G401.6 (cell line): ENCODE measurements around the gene DNM1L.
A peak's percentile ranks its signal among the peaks of the same experiment; 100 is the strongest.
"Not testable (repeated sequence)": the region's sequence is repeated elsewhere in the genome, so short reads cannot be mapped to it uniquely, and the experiment has no call there.

Experiments
- FAIRE-seq: peaks from 2 replicates; lab custom pipeline; 2012; peaks lifted over from hg19 to GRCh38; lab: Jason Lieb, UNC

The DNM1L gene

DNA sequence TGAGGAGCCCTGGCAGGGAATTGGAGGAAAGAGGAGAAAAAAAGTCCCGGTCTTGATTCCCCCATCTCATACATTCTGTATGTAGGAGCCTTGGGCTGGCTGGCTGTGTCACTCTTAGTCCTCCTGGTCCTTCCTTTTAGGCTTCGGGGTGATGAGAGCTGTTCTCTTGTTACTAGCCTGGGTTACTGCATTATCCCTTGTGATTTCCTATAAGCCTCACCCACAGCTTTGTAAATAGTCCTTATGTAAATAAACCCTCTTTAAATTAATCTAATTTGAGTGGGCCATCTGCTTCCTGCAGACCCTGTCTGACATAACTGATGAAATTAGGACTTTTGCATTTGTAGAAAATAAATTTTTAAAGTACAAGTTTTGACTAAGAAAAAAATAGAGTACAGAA, 19.2 kb downstream of the DNM1L start:
- FAIRE-seq, result no peak

DNA sequence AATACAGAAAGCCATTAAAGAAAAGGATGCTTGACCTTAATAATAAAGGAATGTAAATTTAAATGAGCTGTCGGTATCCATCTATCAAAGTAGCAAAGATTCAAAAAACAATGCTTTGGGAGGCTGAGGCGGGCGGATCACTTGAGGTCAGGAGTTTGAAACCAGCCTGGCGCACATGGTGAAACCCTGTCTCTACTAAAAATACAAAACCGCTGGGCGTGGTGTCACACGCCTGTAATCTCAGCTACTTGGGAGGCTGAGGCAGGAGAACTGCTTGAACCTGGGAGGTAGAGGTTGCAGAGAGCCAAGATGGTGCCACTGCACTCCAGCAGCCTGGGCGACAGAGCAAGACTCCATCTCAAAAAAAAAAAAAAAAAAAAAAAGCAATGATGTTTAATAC, 20.3 kb downstream of the DNM1L start:
- FAIRE-seq, result not testable (repeated sequence)

DNA sequence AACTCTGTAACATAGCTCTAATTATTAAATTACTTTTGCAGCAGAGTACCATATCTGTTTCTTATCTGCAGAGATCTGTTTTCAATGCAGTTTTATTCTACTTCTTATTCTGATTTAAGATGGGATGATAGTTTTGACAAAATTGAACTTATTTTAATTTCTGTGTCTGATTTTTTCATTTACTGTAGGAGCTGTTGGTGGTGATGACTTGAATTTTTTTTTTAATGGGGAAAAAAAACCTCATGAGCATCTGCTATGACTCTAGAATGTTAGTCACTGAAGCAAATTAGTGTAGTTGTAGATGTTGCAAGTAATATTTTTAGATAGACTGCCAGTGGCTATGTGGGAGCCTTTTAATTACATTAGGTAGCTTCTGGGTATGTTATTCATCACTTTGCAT, 23.4 kb downstream of the DNM1L start:
- no peak for FAIRE-seq

DNA sequence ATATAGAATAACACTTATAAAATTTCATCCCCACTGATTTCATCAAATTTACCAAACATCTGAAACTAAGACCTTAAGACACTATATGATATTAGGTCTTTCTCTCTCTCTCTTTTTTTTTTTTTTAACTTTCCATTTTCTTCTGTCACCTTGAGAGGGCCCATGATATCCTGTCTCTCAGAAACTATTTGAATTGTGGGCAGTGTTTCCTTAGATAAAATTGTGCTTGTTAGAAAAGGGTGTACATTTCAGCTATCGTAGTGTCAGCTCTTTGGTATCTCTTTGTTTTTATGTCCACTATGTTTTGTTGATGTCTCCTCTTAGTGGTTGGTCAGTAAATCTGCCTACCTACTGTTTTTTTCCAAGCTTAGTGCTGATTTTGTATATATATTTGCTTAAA, 23.8 kb downstream of the DNM1L start:
- no peak for FAIRE-seq

DNA sequence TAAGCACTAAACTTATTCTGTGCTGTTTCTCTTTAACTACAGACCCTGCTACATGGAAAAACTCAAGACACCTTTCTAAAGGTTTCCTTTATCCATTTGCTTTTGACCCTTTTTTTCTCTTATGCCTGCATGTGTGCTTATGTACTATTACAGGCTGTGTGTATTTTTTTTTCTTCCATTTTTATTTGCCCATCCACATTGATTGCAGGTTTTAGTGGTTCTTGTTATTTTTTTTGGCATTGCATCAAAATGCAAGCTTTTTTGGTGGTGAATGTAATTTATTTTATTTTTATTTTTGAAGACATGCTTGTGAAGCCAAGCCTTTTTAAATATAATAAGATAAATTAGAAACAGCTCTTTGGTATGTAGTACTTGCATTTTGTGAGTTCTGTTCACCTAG, 26.7 kb downstream of the DNM1L start:
- no peak for FAIRE-seq

DNA sequence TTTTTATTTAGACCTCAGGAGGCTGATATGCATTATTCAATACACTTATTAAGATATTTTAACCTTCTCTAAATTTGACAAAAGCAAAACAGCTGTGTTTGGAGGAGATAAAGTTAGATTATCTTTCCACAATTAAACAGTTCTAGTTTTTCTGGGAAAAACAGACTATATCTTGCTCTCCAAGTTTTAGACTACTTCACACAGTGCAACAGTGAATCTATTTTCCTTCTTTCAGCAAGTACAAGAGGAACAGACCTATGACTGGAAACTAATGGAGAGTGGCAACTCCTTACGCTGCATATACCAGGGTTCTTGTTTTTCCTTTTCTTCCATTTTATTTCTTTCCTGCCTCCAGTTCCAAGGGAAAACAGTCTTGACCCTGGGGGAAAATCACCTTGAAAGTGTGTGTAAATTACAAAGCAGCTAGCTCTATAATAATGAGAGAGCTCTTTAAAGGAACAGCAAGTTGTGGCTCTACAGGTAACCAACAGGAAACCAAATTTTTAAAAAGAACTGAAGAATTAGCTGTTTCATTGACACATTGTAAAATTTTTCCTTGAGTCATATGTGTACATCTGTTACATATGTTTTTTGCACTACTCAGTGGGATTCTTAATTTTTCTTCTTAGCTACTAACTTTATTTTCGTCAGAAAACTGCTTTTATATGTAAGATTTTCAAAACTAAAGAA, 27.4 kb downstream of the DNM1L start:
- no peak for FAIRE-seq

DNA sequence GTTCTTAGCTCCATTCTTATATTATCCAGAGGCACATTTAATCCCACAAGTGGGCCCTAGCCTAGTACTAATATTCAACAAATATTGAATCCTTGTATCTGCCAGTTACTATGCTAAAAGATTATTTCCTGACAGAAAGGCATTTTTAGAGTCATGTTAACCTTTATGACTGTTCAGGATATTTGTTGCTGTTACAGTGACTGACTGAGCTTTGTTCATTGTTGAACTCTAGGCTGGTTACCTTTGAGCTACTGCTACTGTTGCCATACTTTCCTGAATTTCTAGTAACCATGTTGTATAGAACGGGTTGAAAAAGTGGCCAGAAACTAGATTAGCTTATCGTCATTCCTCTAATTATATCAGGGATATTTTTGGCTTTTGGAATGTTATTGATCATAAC, 29.8 kb downstream of the DNM1L start:
- FAIRE-seq, result no peak

DNA sequence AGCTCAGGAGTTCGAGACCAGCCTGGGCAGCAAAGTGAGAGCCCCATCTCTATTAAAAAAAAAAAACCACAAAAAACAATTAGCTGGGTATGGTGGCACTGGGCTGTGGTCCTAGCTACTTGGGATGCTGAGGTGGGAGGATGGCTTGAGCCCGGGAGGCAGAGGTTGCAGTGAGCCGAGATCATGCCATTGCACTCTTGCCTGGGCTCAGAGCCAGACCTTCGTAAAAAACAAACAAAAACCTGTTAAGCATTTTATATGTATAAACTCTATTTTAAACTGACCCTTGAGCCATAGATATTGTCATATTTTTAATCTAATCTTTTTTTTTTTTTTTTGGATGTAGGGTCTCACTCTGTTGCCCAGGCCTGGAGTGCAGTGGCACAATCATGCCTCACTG, 35.7 kb downstream of the DNM1L start:
- FAIRE-seq, result no peak

DNA sequence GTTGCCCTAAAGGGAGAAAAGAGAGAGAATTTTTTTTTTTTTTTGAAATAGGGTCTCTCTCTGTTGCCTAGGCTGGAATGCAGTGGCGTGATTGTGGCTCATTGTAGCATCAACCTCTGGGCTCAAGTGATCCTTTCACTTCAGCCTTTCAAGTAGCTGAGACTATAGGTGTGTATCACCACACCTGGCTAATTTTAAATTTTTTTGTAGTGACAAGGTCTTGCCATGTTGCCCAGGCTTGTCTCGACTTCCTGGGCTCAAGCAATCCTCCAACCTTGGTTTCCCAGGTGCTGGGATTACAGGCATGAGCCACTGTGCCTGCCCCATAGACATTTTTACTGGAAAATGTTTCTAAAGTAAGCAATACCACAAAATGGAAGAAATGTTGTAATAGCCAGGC, 39.8 kb downstream of the DNM1L start:
- FAIRE-seq, result no peak

DNA sequence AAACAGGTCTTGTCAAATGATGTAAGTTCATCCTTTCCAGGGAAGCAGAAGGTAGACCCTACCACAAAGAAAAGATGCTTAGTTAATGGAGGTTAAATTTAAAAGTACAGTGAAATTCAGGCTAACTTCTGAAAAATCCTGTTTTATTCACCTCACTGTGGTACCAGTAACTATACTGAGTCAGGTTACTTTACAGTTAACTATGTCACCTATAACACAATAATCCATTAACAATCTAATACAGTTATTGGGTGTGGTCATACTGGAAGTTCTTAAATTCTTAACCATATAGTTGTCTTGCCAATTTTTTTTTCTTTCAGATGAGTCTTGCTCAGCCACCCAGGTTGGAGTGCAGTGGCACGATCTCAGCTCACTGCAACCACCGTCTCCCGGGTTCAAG, 46.2 kb downstream of the DNM1L start:
- peak; percentile 69 for FAIRE-seq

DNA sequence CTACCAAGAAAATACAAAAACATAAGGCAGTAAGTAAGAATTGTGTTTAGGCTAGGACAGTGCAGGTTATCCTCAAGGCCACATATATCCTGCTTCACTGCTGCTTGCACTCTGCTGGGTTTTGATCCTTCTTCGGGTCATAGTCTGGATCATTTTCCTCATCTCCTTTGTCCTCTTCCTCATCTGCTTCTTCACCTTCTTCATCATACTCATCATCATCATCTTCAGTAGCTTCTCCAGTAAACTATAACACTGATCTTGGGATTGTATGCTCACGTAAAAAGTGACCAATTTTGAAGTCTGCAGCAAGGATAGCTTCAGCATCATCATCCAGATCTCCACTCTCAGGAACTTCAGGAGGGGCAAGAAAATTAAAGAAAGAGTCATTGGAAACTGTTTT, 47.2 kb downstream of the DNM1L start:
- no peak for FAIRE-seq

DNA sequence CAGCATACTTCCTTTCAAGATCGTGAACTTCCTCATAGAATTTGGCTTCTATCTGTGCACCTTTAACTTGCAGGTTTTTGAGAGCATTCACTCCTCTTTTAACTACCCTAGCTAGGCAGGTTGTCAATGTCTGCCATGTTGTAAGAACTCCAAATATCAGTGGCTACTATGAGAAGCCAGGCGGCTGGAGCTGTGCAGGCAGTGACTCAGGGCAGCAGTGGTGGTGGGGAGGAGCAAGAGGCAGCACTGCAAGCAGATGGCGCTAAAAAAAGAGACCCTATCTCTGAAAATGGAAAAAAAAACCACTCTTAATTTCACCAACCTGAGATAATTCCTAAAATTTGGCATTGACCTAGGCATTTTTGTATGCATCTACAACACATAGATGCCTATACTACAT, 48.1 kb downstream of the DNM1L start:
- no peak for FAIRE-seq

DNA sequence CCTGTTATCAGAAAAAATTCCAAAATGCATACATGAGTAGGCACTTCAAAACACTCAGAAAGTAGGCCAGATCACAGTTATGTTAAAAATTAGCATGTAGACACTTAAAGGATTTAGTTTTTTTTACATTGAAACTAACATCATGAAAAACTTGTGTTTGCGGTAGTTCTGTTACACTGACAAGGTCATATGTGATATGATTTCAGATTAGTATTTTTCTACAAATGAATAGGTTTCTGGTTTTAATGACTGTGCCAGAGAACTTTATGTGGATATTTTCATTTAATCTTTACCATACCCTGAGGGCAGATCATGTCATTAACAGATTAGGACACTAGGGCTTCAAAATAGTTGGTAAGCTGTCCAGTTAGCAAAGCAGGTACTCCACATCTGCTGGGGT, 55.9 kb downstream of the DNM1L start:
- no peak for FAIRE-seq

DNA sequence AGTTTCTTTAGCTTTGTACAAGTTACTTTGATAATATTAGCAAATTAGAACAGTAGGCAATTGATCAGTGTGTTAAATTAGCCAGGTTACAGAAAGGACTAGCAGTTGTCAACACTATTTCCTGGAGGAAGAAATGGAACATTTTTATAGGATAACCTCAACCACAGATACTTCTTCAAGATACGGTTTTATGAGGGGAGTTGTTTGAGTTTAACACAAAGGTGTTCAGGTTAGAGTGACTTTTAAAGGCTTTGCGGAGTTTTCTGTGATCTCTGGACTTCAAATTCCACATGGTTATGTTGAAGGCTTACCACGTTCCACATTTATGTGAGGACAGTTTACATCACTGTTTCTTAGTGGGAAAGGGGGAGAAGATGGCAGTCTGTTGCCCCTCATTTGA, 57.3 kb downstream of the DNM1L start:
- no peak for FAIRE-seq

DNA sequence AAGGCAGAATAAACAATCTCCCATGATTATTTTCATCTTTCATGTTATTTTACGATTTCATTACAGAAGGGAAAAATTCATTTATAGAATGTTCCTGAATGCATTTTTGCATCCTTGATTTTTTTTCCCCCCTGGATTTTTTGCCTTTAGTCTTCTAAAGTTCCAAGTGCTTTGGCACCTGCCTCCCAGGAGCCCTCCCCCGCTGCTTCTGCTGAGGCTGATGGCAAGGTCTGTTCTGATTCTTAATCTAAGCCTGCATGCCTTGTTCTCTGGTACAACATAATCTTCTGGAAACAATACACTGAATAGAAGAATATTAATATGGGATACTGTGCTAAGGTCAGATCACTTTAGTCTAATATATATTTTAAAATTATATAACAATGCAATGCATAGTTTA, 58.6 kb downstream of the DNM1L start:
- no peak for FAIRE-seq

DNA sequence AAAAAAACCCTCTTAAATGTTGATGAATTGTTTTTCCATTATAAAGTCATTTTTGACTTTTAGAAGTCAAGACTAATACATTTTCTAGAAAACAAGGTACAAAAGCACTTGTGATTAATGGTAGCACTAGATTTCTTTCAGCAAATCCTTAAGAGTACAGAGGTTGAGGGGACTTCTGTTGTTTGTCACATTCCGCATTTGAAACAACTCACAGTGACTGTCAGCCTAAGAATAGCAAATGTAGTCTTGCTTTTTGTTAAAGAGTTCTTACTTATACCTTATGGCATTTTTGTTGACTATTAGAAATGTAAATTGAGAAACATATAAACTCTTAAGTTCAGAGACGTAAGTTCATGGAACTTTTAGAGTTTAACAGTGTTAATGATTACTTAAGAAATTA, 60.2 kb downstream of the DNM1L start:
- FAIRE-seq, result no peak

DNA sequence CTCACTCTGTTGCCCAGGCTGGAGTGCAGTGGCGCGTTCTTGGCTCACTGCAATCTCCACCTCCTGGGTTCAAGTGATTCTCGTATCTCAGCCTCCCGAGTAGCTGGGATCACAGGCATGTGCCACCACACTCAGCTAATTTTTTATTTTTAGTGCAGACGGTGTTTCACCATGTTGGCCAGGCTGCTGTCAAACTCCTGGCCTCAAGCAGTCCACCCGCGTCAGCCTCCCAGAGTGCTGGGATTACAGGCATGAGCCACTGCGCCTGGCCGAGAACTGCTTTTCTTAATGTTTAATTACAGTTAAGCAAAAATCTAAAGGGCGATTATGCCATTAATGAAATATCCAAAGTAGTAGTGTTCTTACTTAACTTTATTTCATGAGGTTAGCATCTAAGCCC, 63.0 kb downstream of the DNM1L start:
- FAIRE-seq, result no peak

DNA sequence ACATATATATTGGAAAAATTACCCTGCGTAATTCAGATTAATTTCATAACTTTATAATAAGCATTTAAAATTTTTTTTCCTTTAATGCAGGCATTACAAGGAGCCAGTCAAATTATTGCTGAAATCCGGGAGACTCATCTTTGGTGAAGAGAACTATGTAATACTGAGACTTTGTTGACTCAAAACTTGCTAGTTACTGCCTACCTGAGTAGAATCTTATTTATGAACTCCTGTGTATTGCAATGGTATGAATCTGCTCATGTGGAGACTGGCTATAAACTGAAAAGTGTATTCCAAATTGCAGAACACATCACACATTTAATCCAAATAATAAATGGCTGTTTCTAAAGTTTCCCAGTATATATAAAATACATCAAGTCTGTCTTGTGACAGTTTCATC, 64.2 kb downstream of the DNM1L start:
- no peak for FAIRE-seq

DNA sequence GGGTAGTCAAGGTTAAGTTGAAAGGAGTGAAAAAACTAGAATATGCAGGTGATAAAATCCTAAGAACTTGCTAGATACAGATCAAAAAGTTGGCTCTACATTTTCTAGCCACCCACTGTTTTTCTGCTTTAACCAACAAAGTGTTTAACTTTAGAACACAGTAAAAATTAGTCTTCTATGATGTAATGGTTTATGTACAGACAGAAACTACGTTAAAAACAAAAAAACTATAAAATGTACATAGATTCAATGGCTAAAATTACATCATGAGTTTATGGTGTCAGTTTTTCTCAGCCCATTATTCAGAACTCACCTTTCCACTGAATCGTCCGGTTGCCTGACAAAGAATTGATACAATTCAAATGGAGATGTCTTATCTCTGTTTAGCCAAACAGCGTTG, 74.5 kb downstream of the DNM1L start:
- no peak for FAIRE-seq

DNA sequence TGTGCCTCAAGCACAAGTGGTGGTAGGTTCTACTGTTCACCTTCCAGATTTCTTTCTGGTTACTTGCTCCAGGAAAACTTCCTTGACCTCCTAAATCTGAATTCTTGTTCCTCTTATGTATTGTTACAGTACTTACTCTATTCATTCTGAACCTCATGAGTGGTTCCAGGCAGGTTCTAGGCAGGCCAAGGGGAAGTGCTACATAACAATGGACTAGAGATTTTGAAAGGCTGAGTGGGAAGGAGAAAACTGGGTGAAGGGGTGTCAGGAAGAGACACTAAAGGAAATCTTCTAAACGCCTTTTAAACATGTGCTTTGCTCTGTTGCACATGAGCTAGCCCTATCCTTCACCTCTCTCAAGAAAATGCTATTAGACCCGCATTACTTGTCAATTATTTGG, 75.0 kb downstream of the DNM1L start:
- FAIRE-seq, result no peak

DNA sequence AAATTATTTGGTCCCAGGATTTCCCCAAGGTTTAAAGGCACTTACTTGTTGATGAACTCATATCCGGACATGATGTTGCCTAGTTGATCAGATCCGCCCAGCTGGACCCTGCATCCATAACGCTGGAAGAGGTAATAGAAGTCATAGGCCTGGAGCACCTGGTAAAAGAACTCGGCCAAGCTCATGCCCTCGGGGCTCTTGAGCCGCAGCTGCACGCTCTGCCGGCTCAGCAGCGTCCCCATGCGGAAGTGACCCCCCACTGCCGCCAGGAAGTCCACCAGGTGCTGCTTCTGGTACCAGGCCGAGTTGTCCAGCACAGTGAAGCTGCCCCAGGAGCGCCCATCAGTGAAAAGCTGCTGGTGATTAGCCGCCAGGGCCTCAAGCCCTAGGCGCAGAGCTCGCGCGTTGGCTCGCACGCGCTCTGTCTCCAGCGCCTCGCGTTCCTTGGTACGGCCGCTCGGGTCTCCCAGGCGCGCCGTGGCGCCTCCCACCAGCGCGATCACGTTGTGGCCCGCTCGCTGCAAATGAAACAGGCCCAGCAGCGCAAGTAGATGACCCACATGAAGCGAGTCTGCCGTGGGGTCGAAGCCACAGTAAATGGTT, 76.1 kb downstream of the DNM1L start:
- no peak for FAIRE-seq

DNA sequence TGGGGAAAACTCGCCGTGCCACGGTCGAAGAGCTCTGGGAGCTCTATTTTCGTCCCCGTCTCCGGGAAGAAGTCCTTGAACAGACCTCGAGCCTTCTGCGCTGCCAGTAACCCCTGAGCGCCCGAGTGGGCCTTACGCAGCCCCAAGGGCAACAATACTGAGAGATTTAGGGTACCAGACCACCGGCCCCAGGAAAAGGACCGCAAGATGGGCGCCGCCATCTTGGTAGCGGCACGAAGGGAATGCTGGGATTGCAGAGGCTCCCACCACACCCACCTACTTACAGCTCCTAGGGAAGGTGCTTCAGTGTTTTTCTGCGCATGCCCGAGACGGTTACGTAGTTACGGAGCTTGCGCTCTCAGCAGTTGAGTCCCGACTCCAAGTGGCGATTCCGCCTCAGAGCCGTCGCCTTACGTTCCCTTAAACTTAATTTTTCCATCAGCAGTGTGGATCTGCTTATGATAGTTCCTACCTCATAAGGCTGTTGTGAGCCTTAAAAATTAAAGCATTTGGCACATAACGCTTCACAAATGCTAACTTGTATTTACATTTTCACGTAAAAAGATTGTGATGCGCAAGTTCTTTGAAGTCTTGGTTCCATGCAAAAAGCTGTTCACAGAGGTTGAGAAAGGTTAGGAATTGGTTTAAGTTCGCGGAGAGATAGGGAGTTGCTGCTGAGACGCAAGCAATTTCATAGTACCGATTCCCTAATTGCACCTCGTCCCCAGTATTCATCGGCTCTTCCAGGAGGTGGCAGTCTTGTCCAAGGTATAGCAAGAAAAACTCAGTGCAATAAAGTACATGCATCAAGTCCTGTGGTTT, 76.8 kb downstream of the DNM1L start, which contains the start of gene YARS2:
YARS2 (minus strand) TSS at position 244 of the 822 bp plus-strand sequence; CDS start at position 221, 23 bp downstream.
- FAIRE-seq, result peak; percentile 94

DNA sequence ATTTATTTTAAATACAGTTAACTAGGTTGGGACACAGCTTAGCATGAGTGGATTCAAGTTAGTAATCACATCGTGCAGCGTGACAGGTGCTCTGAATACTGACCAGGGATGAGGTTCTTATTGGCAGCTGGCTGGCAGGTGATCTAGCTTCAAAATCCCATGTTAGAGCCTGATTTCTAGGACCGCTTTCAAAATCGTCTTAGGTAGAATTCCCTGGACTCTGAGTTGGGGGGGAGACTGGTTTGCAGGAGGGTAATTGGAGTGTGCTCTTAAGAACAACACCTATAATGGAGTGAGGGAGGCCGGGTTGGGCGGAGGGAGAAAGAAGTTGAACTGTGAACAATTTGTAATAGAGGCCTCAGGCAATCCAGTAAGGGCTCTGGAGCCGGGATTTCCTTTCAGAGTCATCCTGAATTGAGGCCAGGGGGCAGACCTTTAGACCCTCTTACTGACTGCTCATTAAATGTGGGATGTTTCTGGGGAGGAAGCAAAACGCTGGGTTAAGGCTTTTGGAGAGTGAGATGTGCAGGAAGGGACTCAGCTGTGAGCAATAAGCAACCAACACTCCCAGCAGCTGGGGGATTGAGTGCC, 77.5 kb downstream of the DNM1L start:
- FAIRE-seq, result no peak
